HL-60 (cell line): ENCODE data around the gene ELMO1.

ENCODE experiments used
- CTCF ChIP-seq: IDR thresholded peaks from one replicate; pipeline ENCODE4 v1.5.1; 2011; ENCODE audit warnings: low read length, control low read depth, inconsistent platforms; ENCODE audit not compliant: insufficient read depth
- REST ChIP-seq: IDR thresholded peaks from 2 replicates; pipeline ENCODE4 v1.6.1; 2012; ENCODE audit warnings: low read depth; ENCODE audit not compliant: insufficient replicate concordance

- TF ChIP-seq REST: no peak
- no peak for TF ChIP-seq CTCF
Measured at GRCh38 chr7:37193087-37193774, 255.4 kb downstream of the ELMO1 start.
